Muscle layer of colon (tissue), 2 donors: ENCODE data around the gene WDR90.

ENCODE experiments used
- H3K27ac ChIP-seq: one replicate; pipeline ENCODE4 v1.7.0; 2013; ENCODE audit warnings: low read depth, mild to moderate bottlenecking, low read length, moderate library complexity
- H3K27me3 ChIP-seq, 2 donors: one replicate each; pipeline ENCODE4 v1.7.0; 2013; ENCODE audit warnings: low read length in 2 of 2, mild to moderate bottlenecking in 2 of 2; ENCODE audit not compliant: insufficient read depth in 2 of 2, control insufficient read depth in 1 of 2
- H3K36me3 ChIP-seq: one replicate; pipeline ENCODE4 v1.7.0; 2013; ENCODE audit warnings: mild to moderate bottlenecking, low read length; ENCODE audit not compliant: insufficient read depth
- H3K4me1 ChIP-seq: one replicate; pipeline ENCODE4 v1.7.0; 2013; ENCODE audit warnings: mild to moderate bottlenecking, low read length; ENCODE audit not compliant: insufficient read depth
- H3K4me3 ChIP-seq, 2 donors: one replicate each; pipeline ENCODE4 v1.7.0; 2013; ENCODE audit warnings: low read length in 2 of 2, low read depth in 1 of 2, mild to moderate bottlenecking in 1 of 2, moderate library complexity in 1 of 2
- H3K9ac ChIP-seq: one replicate; pipeline ENCODE4 v1.7.0; 2013; ENCODE audit warnings: low read length
- H3K9me3 ChIP-seq: one replicate; pipeline ENCODE4 v1.7.0; 2013; ENCODE audit warnings: mild to moderate bottlenecking, low read length
- donor health status: abdominal sarcoma.
- donor health status: Adenocarcinoma of cecum.

The WDR90 gene

DNA sequence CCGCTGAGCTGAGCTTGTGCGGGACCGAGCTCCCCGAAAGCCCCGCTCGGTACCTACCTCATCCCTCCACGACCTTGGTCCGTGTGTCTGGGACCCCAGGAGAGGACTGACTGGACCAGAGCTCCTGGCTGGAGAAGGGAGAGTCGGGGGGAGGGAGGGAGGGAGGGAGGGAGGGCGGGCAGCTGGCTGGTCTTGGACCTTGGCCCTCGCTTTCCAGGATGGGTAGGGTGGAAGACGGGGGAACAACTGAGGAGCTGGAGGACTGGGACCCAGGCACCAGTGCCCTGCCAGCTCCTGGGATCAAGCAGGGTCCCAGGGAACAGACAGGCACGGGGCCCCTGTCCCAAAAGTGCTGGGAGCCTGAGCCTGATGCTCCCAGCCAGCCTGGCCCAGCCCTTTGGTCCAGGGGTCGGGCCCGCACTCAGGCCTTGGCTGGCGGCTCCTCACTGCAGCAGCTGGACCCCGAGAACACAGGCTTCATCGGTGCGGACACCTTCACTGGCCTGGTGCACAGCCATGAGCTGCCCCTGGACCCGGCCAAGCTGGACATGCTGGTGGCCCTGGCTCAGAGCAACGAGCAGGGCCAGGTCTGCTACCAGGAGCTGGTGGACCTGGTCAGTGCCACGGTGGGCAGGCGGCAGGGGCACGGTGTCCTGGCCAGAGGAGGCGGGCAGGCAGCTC lies 26.9 kb downstream of the WDR90 start:
- Histone ChIP-seq H3K27ac (no peak overlapping the region), H3K4me3 (no peak overlapping the region), H3K4me1 (peaks cover 11% of the 10 kb centered on the region), H3K9ac (no peak overlapping the region), H3K27me3 (peaks cover 0 to 4% of the 10 kb centered on the region in 2 donors), H3K36me3 (peaks cover 19% of the 10 kb centered on the region), H3K9me3 (no peaks in the 10 kb centered on the region)

DNA sequence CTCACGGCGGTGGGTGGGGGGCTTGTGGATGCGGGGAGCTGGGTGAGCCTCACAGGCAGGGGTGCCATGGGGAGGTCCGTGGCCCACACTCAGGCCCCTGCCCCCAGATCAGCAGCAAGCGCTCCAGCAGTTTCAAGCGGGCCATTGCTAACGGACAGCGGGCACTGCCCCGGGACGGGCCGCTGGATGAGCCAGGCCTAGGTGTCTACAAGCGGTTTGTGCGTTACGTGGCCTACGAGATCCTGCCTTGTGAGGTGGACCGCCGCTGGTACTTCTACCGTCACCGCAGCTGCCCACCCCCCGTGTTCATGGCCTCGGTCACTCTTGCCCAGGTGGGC lies 27.4 kb downstream of the WDR90 start:
- Histone ChIP-seq H3K27ac (no peak overlapping the region), H3K4me1 (peaks cover 16% of the 10 kb centered on the region)

GRCh38 chr16:676913-677312 lies 27.7 kb downstream of the WDR90 start:
- Histone ChIP-seq H3K36me3 (peaks cover 19% of the 10 kb centered on the region), H3K4me1 (peaks cover 20% of the 10 kb centered on the region), H3K27ac (no peak overlapping the region), H3K27me3 (peaks cover 0 to 4% of the 10 kb centered on the region in 2 donors), H3K9ac (no peak overlapping the region), H3K4me3 (no peak overlapping the region), H3K9me3 (no peaks in the 10 kb centered on the region)

More for the DNA sequence above, 27.4 kb downstream of the WDR90 start:
- H3K9me3 ChIP-seq: no peaks in the 10 kb centered on the region
- H3K27me3 ChIP-seq: peaks cover 0 to 4% of the 10 kb centered on the region in 2 donors
- no peak overlapping the region for H3K9ac ChIP-seq
- H3K36me3 ChIP-seq: peaks cover 17% of the 10 kb centered on the region
- H3K4me3 ChIP-seq: no peak overlapping the region

DNA sequence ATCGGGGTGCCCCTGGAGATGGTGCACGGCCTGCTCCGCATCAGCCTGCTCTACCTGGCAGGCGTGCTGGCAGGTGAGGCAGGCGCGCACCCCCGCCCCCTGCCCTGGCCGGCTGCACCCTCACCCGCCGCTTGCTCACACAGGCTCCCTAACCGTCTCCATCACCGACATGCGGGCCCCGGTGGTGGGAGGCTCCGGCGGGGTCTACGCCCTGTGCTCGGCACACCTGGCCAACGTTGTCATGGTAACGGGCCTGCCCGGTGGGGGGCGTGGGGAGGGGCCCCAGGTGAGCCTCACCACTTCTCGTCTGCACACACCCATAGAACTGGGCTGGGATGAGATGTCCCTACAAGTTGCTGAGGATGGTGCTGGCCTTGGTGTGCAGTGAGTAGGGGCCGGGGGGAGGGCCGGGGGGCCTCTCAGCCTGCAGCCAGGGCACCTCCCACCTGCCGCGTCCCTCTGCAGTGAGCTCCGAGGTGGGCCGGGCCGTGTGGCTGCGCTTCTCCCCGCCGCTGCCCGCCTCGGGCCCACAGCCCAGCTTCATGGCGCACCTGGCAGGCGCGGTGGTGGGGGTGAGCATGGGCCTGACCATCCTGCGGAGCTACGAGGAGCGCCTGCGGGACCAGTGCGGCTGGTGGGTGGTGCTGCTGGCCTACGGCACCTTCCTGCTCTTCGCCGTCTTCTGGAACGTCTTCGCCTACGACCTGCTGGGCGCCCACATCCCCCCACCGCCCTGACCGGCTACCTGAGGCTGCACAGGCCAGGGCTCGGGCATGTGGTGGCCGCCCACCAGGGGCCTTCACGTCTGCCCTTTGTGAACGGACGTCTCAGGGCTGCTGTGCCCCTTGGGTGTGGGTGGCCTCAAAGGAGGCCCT lies 28.4 kb downstream of the WDR90 start:
- Histone ChIP-seq H3K36me3 (peaks cover 19% of the 10 kb centered on the region), H3K27ac (no peak overlapping the region), H3K4me3 (no peak overlapping the region), H3K9me3 (no peaks in the 10 kb centered on the region), H3K27me3 (peaks cover 0 to 4% of the 10 kb centered on the region in 2 donors), H3K9ac (no peak overlapping the region), H3K4me1 (peaks cover 26% of the 10 kb centered on the region)

DNA sequence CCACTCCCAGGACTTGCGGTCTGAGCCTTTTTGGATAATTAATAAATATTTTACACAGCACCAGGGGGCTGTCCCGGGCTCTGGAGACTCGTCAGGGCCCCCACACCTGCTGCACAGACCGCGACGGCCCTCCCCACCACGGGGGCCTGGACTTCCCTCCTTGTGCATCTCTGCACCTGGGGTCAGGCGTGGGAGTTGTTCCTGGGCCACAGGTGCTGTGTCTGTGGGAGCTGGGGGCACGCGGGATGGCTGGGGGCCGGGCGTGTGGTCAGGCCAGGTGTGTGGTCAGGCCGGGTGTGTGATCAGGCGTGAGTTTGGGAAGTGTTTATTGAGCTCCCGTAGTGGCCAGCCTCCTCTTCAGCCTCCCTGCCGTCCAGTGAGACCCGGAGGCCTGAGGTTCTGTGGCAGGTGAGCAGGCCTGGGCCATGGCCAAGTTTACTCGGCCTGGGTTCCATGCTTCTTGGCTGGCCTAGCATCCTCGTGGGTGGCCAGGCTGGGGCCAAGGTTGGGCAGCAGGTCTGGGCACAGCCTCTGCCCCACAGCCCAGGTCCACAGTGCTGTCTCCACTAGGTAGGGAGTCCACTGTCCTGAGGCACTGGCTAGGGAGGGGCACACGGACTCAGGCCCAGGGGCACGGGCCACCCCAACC lies 29.2 kb downstream of the WDR90 start:
- Histone ChIP-seq H3K27me3 (peaks cover 0 to 4% of the 10 kb centered on the region in 2 donors), H3K4me1 (peaks cover 32% of the 10 kb centered on the region), H3K27ac (no peak overlapping the region), H3K36me3 (peaks cover 20% of the 10 kb centered on the region), H3K4me3 (no peak overlapping the region), H3K9me3 (no peaks in the 10 kb centered on the region), H3K9ac (no peak overlapping the region)

GRCh38 chr16:678858-679813 lies 30.0 kb downstream of the WDR90 start:
- Histone ChIP-seq H3K9me3 (no peaks in the 10 kb centered on the region), H3K4me3 (peak overlapping the region; percentile 36 to 43), H3K27me3 (peaks cover 0 to 4% of the 10 kb centered on the region in 2 donors), H3K4me1 (peaks cover 34% of the 10 kb centered on the region), H3K9ac (no peak overlapping the region), H3K27ac (peak overlapping the region; percentile 61), H3K36me3 (peaks cover 20% of the 10 kb centered on the region)

- H3K27me3 ChIP-seq: peaks cover 0 to 4% of the 10 kb centered on the region in 2 donors
- peaks cover 31% of the 10 kb centered on the region for H3K4me1 ChIP-seq
- peaks cover 20% of the 10 kb centered on the region for H3K36me3 ChIP-seq
- peak within 1 kb of the TSS; percentile 58 for H3K9ac ChIP-seq
- peak within 1 kb of the TSS; percentile 97 for H3K27ac ChIP-seq
- no peaks in the 10 kb centered on the region for H3K9me3 ChIP-seq
- peak within 1 kb of the TSS; percentile 65 to 68 for H3K4me3 ChIP-seq
These were observed 30.9 kb downstream of the WDR90 start, which contains the start of gene STUB1 for GRCh38 chr16:679814-680624. STUB1 (plus strand) TSS chr16:680410; CDS start chr16:680526, 116 bp downstream.

- peaks cover 30% of the 10 kb centered on the region for H3K4me1 ChIP-seq
- peaks cover 20% of the 10 kb centered on the region for H3K36me3 ChIP-seq
- peak overlapping the region; percentile 58 for H3K9ac ChIP-seq
- H3K4me3 ChIP-seq: peak overlapping the region; percentile 65 to 68
- no peaks in the 10 kb centered on the region for H3K9me3 ChIP-seq
- H3K27ac ChIP-seq: peak overlapping the region; percentile 91
- peaks cover 0 to 4% of the 10 kb centered on the region in 2 donors for H3K27me3 ChIP-seq
These were observed 31.4 kb downstream of the WDR90 start for GRCh38 chr16:680625-680945.

- Histone ChIP-seq H3K9ac (peak overlapping the region; percentile 58), H3K36me3 (peaks cover 20% of the 10 kb centered on the region), H3K4me3 (peak overlapping the region; percentile 65 to 68), H3K27ac (peak overlapping the region; percentile 91), H3K9me3 (no peaks in the 10 kb centered on the region), H3K27me3 (peaks cover 0 to 4% of the 10 kb centered on the region in 2 donors), H3K4me1 (peaks cover 30% of the 10 kb centered on the region)
These were observed 32.0 kb downstream of the WDR90 start for GRCh38 chr16:680967-681745.
